ENCODE data around the gene C1QTNF8.

DNA sequence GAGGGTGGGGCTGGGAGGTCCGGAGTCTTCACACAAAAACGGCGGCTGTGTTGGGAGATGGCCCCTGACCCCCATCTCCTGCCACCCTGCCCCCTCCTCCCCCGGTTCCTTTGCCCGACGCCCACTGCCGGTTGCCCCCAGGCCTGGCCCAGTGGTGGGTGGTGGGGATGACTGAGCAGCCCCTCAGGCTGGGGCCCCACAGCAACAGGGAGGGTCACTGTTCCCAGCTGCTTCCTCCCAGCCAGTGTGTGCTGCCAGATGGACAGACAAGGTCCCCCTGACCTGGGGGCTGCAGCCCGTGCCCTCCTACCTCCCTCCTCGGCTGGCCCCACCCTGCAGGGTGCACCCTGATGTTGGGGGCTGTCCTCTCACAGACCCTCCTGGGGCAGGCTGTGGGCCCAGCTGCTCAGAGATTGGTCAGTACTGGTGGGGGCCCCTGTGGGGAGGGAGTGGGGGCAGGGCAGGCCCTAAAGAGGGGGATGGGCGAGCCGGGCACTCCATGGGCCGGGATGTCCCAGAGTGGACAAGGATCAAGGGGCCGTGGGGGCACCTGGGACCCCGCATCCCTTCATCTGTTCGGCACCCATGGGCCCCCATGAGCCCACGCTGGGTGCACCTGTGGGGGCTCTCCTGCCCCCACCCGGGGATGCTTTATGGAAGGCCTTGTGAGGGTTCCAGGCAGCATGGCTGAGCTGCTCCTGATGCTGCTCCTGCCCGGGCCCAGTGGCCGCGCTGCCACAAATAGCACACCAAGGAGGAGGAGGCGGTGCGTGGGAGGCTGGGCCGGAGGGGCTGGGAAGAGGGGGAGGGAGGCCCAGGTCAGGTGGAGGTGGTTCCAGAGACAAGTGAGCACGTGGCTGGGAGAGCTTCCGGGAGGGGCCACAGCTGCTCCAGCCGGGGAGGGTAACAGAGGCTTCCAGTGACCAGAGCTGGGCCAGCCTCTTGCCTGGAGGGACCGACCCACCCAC lies 5.1 kb downstream of the C1QTNF8 start:
- TF ChIP-seq, protein P1, sequence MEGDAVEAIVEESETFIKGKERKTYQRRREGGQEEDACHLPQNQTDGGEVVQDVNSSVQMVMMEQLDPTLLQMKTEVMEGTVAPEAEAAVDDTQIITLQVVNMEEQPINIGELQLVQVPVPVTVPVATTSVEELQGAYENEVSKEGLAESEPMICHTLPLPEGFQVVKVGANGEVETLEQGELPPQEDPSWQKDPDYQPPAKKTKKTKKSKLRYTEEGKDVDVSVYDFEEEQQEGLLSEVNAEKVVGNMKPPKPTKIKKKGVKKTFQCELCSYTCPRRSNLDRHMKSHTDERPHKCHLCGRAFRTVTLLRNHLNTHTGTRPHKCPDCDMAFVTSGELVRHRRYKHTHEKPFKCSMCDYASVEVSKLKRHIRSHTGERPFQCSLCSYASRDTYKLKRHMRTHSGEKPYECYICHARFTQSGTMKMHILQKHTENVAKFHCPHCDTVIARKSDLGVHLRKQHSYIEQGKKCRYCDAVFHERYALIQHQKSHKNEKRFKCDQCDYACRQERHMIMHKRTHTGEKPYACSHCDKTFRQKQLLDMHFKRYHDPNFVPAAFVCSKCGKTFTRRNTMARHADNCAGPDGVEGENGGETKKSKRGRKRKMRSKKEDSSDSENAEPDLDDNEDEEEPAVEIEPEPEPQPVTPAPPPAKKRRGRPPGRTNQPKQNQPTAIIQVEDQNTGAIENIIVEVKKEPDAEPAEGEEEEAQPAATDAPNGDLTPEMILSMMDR (optimal IDR thresholded peaks at IDR 0.05 in 1 of 3, IDR thresholded peaks at IDR 0.05 in 1 of 3, conservative IDR thresholded peaks at IDR 0.05 in 1 of 3; ENCODE audit: extremely low read depth in 1 of 3, insufficient read depth in 2 of 3, low read length in 3 of 3): no peak
- no peak for TF ChIP-seq EZH2 (IDR thresholded peaks at IDR 0.05; ENCODE audit: low read length)
